Trophoblast cell (in vitro differentiated cells and primary cell): Measurements from ENCODE around the gene WAC. TPM values are rescaled to one million over a fixed set of nuclear protein-coding genes. Genes with fewer than 3 reads are reported as not detected.
A peak's percentile ranks its signal among the peaks of the same experiment; 100 is the strongest.
"Not testable (repeated sequence)": the region's sequence is repeated elsewhere in the genome, so short reads cannot be mapped to it uniquely, and the experiment has no call there.

Experiments used
- DNase-seq, 2 donors: peaks; one replicate each; pipeline ENCODE4 v3.0.0-alpha.2; 2016
- H2AFZ ChIP-seq: 2 replicates; pipeline ENCODE4 v1.6.1; 2013; ENCODE audit warnings: low read length, moderate library complexity, mild to moderate bottlenecking; ENCODE audit not compliant: insufficient read depth, poor library complexity
- H2AK5ac ChIP-seq: 2 replicates; pipeline ENCODE4 v1.6.1; 2013; ENCODE audit warnings: mild to moderate bottlenecking, low read length
- H2BK120ac ChIP-seq: 2 replicates; pipeline ENCODE4 v1.6.1; 2013; ENCODE audit warnings: low read length, mild to moderate bottlenecking, moderate library complexity; ENCODE audit not compliant: insufficient read depth, poor library complexity
- H2BK12ac ChIP-seq: 2 replicates; pipeline ENCODE4 v1.6.1; 2013; ENCODE audit warnings: mild to moderate bottlenecking, low read length, moderate library complexity
- H2BK5ac ChIP-seq: 2 replicates; pipeline ENCODE4 v1.6.1; 2013; ENCODE audit warnings: low read length, low read depth, moderate library complexity, mild to moderate bottlenecking; ENCODE audit not compliant: poor library complexity
- H3K14ac ChIP-seq: 2 replicates; pipeline ENCODE4 v1.6.1; 2013; ENCODE audit warnings: mild to moderate bottlenecking, low read length
- H3K18ac ChIP-seq: 2 replicates; pipeline ENCODE4 v1.6.1; 2013; ENCODE audit warnings: mild to moderate bottlenecking, low read length
- H3K23ac ChIP-seq: 2 replicates; pipeline ENCODE4 v1.6.1; 2013; ENCODE audit warnings: low read length
- H3K27ac ChIP-seq: 2 replicates; pipeline ENCODE4 v1.5.1; 2013; ENCODE audit warnings: low read depth, mild to moderate bottlenecking, inconsistent platforms, low read length, moderate library complexity
- H3K27me3 ChIP-seq: 2 replicates; pipeline ENCODE4 v1.6.1; 2013; ENCODE audit warnings: inconsistent platforms, mild to moderate bottlenecking, low read length, moderate library complexity; ENCODE audit not compliant: insufficient read depth
- H3K36me3 ChIP-seq, 2 experiments: 1 replicate in 1 of 2; 2 replicates in 1 of 2; pipeline ENCODE4 v1.6.1; 2013; ENCODE audit warnings: low read length in 2 of 2, mild to moderate bottlenecking in 2 of 2, moderate library complexity in 1 of 2; ENCODE audit not compliant: insufficient read depth in 2 of 2, control insufficient read depth in 1 of 2
- H3K4ac ChIP-seq: 2 replicates; pipeline ENCODE4 v1.6.1; 2013; ENCODE audit warnings: low read depth, mild to moderate bottlenecking, low read length, moderate library complexity
- H3K4me1 ChIP-seq, 2 experiments: 1 replicate in 1 of 2; 2 replicates in 1 of 2; pipeline ENCODE4 v1.6.1; 2013; ENCODE audit warnings: low read length in 2 of 2, mild to moderate bottlenecking in 2 of 2, moderate library complexity in 1 of 2; ENCODE audit not compliant: insufficient read depth in 2 of 2, control insufficient read depth in 1 of 2
- H3K4me2 ChIP-seq: 2 replicates; pipeline ENCODE4 v1.6.1; 2013; ENCODE audit warnings: inconsistent platforms, mild to moderate bottlenecking, low read length, moderate library complexity
- H3K4me3 ChIP-seq: 2 replicates; pipeline ENCODE4 v1.5.1; 2013; ENCODE audit warnings: mild to moderate bottlenecking, low read depth, low read length, inconsistent platforms
- H3K79me1 ChIP-seq: one replicate; pipeline ENCODE4 v1.6.1; 2013; ENCODE audit warnings: low read length
- H3K79me2 ChIP-seq: 2 replicates; pipeline ENCODE4 v1.6.1; 2013; ENCODE audit warnings: low read length, mild to moderate bottlenecking; ENCODE audit not compliant: control insufficient read depth, insufficient read depth, poor library complexity
- H3K9ac ChIP-seq: 2 replicates; pipeline ENCODE4 v1.6.1; 2013; ENCODE audit warnings: mild to moderate bottlenecking, low read length
- H3K9me3 ChIP-seq: 2 replicates; pipeline ENCODE4 v1.6.1; 2013; ENCODE audit warnings: low read depth, mild to moderate bottlenecking, control low read depth, inconsistent platforms, low read length; ENCODE audit not compliant: insufficient read depth
- H4K12ac ChIP-seq: 2 replicates; pipeline ENCODE4 v1.6.1; 2013; ENCODE audit warnings: low read depth, mild to moderate bottlenecking, low read length, moderate library complexity
- H4K8ac ChIP-seq: 2 replicates; pipeline ENCODE4 v1.6.1; 2013; ENCODE audit warnings: low read depth, mild to moderate bottlenecking, low read length, moderate library complexity
- H4K91ac ChIP-seq: one replicate; pipeline ENCODE4 v1.6.1; 2013; ENCODE audit warnings: low read depth, mild to moderate bottlenecking, low read length, moderate library complexity
- WGBS: extraction: QIAGEN DNeasy Blood & Tissue Kit; methylation state at CpG from one replicate; pipeline ENCODE4 v1.1.7; 2013; ENCODE audit warnings: missing lambda C conversion rate; ENCODE audit not compliant: insufficient read length, insufficient coverage; ENCODE audit errors: extremely low coverage; 5-methylcytosine and 5-hydroxymethylcytosine counted together
- polyA plus RNA-seq: library from polyadenylated mRNA; stranded (reverse); fragments of 200-250 nt; gene quantifications from 2 replicates; pipeline ENCODE4 v1.2.3, GENCODE V29; 2013

WAC gene, protein sequence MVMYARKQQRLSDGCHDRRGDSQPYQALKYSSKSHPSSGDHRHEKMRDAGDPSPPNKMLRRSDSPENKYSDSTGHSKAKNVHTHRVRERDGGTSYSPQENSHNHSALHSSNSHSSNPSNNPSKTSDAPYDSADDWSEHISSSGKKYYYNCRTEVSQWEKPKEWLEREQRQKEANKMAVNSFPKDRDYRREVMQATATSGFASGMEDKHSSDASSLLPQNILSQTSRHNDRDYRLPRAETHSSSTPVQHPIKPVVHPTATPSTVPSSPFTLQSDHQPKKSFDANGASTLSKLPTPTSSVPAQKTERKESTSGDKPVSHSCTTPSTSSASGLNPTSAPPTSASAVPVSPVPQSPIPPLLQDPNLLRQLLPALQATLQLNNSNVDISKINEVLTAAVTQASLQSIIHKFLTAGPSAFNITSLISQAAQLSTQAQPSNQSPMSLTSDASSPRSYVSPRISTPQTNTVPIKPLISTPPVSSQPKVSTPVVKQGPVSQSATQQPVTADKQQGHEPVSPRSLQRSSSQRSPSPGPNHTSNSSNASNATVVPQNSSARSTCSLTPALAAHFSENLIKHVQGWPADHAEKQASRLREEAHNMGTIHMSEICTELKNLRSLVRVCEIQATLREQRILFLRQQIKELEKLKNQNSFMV
- 143 and 144 TPM in 2 replicates for polyA plus RNA-seq

DNA sequence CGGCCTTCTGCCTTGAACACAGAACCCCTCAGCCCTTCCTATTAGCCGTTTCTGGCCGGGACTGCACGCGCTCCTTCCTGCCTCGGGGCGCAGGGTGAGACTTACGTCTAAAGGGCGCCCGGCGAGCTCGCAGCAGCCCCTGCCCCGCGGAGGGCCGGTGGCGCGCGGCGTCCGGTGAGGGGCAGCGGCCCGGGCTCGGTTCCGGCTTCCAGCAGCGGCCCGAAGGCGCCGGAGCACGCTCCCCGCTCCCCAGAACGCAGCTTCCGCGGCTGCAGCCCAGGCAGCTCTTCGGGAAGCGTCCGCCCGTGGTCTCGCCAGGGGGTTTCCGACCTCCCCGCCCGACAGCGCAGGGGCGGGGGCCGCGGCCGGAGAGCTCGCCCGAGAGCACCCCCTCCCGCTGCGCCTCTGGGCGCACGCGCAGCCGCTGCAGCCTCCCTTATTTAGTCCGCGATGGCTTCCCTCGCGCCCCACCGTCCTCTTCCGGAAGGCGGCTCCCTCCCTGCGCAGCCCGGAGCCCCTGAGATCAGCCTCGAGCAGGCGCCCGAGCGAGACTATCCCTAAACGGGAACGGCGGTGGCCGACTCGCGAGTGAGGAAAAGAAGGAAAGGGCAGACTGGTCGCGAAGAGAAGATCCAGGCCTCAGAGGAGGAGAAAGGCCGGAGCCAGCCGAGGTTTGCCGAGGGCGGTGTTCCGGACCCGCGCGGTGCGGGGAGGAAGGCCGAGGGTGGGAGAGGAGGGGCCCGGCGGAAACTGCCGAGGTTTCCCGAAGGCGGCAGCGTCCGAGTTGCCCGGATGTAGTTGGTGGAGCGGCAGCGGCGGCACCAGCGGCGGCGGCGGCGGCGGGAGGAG, at the start of gene WAC:
WAC (plus strand) TSS at position 782 of the 849 bp plus-strand sequence. CDS start 462 bp downstream, outside the sequence.
- Histone ChIP-seq H2BK5ac (peak within 1 kb of the TSS; percentile 96), H2AK5ac (peak within 1 kb of the TSS; percentile 76), H3K23ac (no peak within 1 kb of the TSS), H3K18ac (peak within 1 kb of the TSS; percentile 100), H3K4me3 (peak within 1 kb of the TSS; percentile 98), H3K27ac (peak within 1 kb of the TSS; percentile 94), H3K4ac (peak within 1 kb of the TSS; percentile 99), H2BK120ac (peak within 1 kb of the TSS; percentile 86), H2BK12ac (no peak within 1 kb of the TSS), H3K9ac (peak within 1 kb of the TSS; percentile 100), H2AFZ (peak within 1 kb of the TSS; percentile 86), H3K79me1 (peaks cover 23% of the 10 kb centered on the region), H3K4me1 (no peaks in the 10 kb centered on the region), H4K12ac (peak within 1 kb of the TSS; percentile 88), H3K14ac (peak within 1 kb of the TSS; percentile 100), H3K36me3 (peaks cover 4 to 9% of the 10 kb centered on the region in 2 experiments), H4K91ac (peak within 1 kb of the TSS; percentile 94), H3K9me3 (no peaks in the 10 kb centered on the region), H3K27me3 (no peaks in the 10 kb centered on the region), H3K4me2 (peak within 1 kb of the TSS; percentile 86), H3K79me2 (peaks cover 23% of the 10 kb centered on the region), H4K8ac (peak within 1 kb of the TSS; percentile 94)
- no CpG with 5 or more reads among the region's 102 CpGs for WGBS
- DNase-seq = peak; percentile 91 to 97

DNA sequence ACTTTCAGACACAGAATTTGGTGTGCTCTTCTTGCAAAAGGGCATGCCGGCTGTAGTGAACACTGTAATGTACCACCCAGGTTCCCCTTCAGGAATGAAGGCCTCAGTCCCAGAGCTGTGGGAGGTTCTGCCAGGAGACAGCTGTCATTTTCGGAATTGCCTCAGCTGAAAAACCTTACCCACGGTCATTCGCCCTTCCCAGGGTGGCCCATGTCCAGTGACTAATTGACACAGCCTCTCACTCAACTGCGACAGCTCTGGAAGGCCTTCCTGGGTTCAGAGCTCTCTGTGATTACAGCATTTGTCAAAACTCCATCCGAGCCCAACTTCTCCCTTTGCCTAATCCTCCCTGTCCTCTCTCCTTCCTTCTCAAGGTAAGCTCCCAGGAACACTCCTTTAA, 43.7 kb upstream of the WAC start:
- Histone ChIP-seq H2BK120ac (no peak overlapping the region), H3K18ac (no peak overlapping the region), H3K23ac (no peak overlapping the region), H2BK12ac (no peak overlapping the region), H3K4me3 (no peak overlapping the region), H4K91ac (no peak overlapping the region), H3K36me3 (no peaks in the 10 kb centered on the region), H2AK5ac (no peak overlapping the region), H3K14ac (no peak overlapping the region), H3K79me2 (no peaks in the 10 kb centered on the region), H4K12ac (no peak overlapping the region), H3K4ac (no peak overlapping the region), H3K27ac (no peak overlapping the region), H3K4me1 (no peaks in the 10 kb centered on the region), H3K27me3 (no peaks in the 10 kb centered on the region), H3K4me2 (no peak overlapping the region), H3K9me3 (no peaks in the 10 kb centered on the region), H3K9ac (no peak overlapping the region), H4K8ac (no peak overlapping the region), H3K79me1 (no peaks in the 10 kb centered on the region), H2BK5ac (no peak overlapping the region), H2AFZ (no peak overlapping the region)
- WGBS = no CpG with 5 or more reads among the region's 6 CpGs
- DNase-seq = no peak

DNA sequence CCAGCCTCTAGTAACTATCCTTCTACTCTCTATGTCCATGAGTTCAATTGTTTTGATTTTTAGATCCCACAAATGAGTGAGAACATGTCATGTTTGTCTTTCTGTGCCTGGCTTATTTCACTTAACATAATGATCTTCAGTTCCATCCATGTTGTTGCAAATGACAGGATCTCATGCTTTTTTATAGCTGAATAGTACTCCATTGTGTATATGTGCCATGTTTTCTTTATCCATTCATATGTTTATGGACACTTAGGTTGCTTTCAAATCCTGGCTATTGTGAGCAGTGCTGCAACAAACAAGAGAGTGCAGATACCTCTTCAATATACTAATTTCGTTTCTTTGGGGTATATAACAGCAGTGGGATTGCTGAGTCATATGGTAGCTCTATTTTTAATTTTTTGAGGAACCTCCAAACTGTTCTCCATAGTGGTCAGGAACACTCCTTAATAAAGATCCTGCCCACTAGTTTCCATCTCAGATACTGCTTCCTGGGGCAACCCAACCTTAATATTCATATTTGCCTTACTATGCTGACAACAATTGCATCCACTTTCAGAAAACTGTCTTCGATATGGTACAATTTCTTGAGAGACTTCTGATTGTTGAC, 42.6 kb upstream of the WAC start:
- not testable (repeated sequence) for H4K12ac ChIP-seq, DNase-seq, H4K8ac ChIP-seq, H3K4me2 ChIP-seq, H3K27me3 ChIP-seq, H3K79me2 ChIP-seq, H3K9me3 ChIP-seq, H3K4me3 ChIP-seq, H3K4me1 ChIP-seq, H3K23ac ChIP-seq, H3K14ac ChIP-seq, H2BK5ac ChIP-seq, H3K4ac ChIP-seq, H2BK120ac ChIP-seq, H3K9ac ChIP-seq, H2AFZ ChIP-seq, H3K79me1 ChIP-seq, H3K27ac ChIP-seq, H2AK5ac ChIP-seq, H2BK12ac ChIP-seq, H3K18ac ChIP-seq, H3K36me3 ChIP-seq, H4K91ac ChIP-seq
- no CpG with 5 or more reads among the region's 2 CpGs for WGBS
